Heart left ventricle (tissue), 16 donors: ENCODE results near the gene TENT5C. TPM values are rescaled to one million over a fixed set of nuclear protein-coding genes. Genes with fewer than 3 reads are reported as not detected.

Experiments used
- ATAC-seq, 4 donors: fragments of 200-7000 bp; cut with Tn5 transposase; one replicate each; pipeline ENCODE4 v1.9.1; 2020 to 2022; ENCODE audit warnings: moderate library complexity in 4 of 4, mild to moderate bottlenecking in 3 of 4, moderate number of reproducible peaks in 1 of 4
- DNase-seq, 5 donors: peaks; one replicate each; pipeline ENCODE4 v3.0.0-alpha.2; 2020
- H3K27ac ChIP-seq, 12 donors: fragments of 200-600 bp; sonication (generic) in 4 of 12; one replicate each; pipeline versions ENCODE4 v1.5.0 to v1.8.0; 2016 to 2022; ENCODE audit warnings: mild to moderate bottlenecking in 2 of 12
- H3K27me3 ChIP-seq, 9 donors: fragments of 200-600 bp; sonication (generic) in 2 of 9; one replicate each; pipeline versions ENCODE4 v1.5.1 to v1.8.0; 2016 to 2022; ENCODE audit warnings: mild to moderate bottlenecking in 3 of 9
- H3K36me3 ChIP-seq, 9 donors: fragments of 200-600 bp; sonication (generic) in 2 of 9; one replicate each; pipeline versions ENCODE4 v1.5.0 to v1.8.0; 2018 to 2022; ENCODE audit warnings: mild to moderate bottlenecking in 2 of 9
- H3K4me1 ChIP-seq, 12 donors: fragments of 200-600 bp; sonication (generic) in 4 of 12; one replicate each; pipeline versions ENCODE4 v1.5.0 to v1.8.0; 2016 to 2022; ENCODE audit warnings: mild to moderate bottlenecking in 3 of 12
- H3K4me3 ChIP-seq, 12 donors: fragments of 200-600 bp; sonication (generic) in 4 of 12; one replicate each; pipeline versions ENCODE4 v1.5.0 to v1.8.0; 2017 to 2022; ENCODE audit warnings: mild to moderate bottlenecking in 9 of 12, moderate library complexity in 4 of 12
- H3K9me3 ChIP-seq, 12 donors: fragments of 200-600 bp; sonication (generic) in 4 of 12; one replicate each; pipeline versions ENCODE4 v1.5.0 to v1.8.0; 2016 to 2022; ENCODE audit warnings: mild to moderate bottlenecking in 1 of 12
- POLR2A ChIP-seq, 2 donors: fragments of 450-650 bp; IDR thresholded peaks; one replicate each; pipeline ENCODE4 v1.6.1; 2017; ENCODE audit warnings: antibody characterized with exemption in 2 of 2, mild to moderate bottlenecking in 2 of 2, moderate library complexity in 2 of 2
- WGBS, 4 donors: extraction: QIAGEN DNeasy Blood & Tissue Kit in 2 of 4; methylation state at CpG; one replicate each; pipeline versions ENCODE4 v1.1.5 to v1.1.7; 2013 to 2018; 5-methylcytosine and 5-hydroxymethylcytosine counted together
- intact Hi-C, 10 donors: fragments of 100-400 bp; cut with DNase I; formaldehyde crosslinking; loops; one replicate each; pipeline versions ENCODE4 v1.11.1 to v1.14.2; 2022
- polyA plus RNA-seq, 2 donors: library from polyadenylated mRNA; stranded (reverse); fragments of 200-250 nt; gene quantifications; one replicate each; pipeline ENCODE4 v1.2.3, GENCODE V29; 2013
- total RNA-seq, 9 donors: library from RNA; depleted of rRNA in 2 of 9; stranded (reverse); fragments of >200 nt in 2 of 9; fragmentation: NEBNext Ultra II Directional in 3 of 9; extraction: Animal tissue kit (Norgen Biotek cat#: 25700) in 3 of 9; gene quantifications; one replicate each; pipeline versions ENCODE4 v1.1.0 to v1.2.4, GENCODE V29; 2016 to 2023
- TF ChIP-seq, protein P1 (sequence below), 12 donors: fragments of 200-600 bp; sonication (generic) in 4 of 12; IDR thresholded peaks; one replicate each; pipeline versions ENCODE4 v1.5.0 to v1.8.0; 2018 to 2022; ENCODE audit warnings: antibody characterized with exemption in 12 of 12, mild to moderate bottlenecking in 5 of 12
- donor health status: ischemic (EF 13 %, LVEDD 7.1; RV severe dilation, severe dysfunction).
- donor health status: healthy with polysubstance abuse.
- donor health status: DM: no; HTN: yes; CAD: no.
- donor health status: DM: no; HTN: no; CAD: no.
- donor health status: ischemic (EF 25% LVEDD 6.9; RV normal size, moderate dysfunction).
- donor health status: ischemic (EF 25% LVEDD 5.7; RV mildly dilated, moderate dysfunction).
- donor health status: healthy.
- donor health status: DM: yes; HTN: yes; CAD: no.
- donor health status: ischemic (EF 35%, LVEDD 5.7; RV mildly dilated, moderate dysfunction).
- donor health status: nonischemic (EF 11% LVEDD 7.7; RV severe dilation, severe dysfunction).
- donor health status: DM: yes; HTN: yes; CAD: no.
- donor health status: PGD.
- donor health status: ischemic (EF 29% LVEDD 5.4; RV normal size, mild dysfunction).
- donor health status: nonischemic (EF 23%, LVEDD 6.1; RV moderate dilation, normal function).

TENT5C gene
- total and polyA plus RNA-seq, 11 donors = 3.7 to 21.6 (median 14.5) TPM

DNA sequence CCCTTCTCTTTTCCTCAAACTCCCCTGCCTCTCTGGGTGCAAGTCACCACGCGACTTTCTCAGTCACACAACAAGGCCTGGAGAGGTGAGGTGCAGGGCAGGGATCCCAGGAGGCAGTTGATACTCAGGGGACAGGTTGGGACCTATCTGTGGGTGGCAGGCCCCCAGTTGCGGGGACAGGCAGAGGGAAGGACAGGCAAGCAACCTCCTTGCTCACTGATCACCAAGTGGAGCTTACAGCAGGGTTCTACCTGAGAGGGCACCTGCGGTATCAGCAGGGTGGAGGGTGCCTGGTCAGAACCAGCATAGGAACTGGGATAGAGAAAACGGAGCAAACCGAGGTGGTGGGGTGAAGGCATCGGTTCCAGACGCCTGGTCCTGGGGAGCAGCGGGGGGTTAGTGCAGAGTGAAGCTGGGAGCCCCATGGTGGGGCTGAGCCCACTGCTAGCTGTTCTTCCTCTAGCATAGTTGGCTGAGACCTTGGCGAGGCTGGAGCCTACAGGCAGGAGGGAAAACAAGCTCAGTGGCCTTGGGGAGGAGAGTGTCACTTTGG lies 24.4 kb upstream of the TENT5C start:
- no peak for TF ChIP-seq POLR2A (IDR thresholded peaks at IDR 0.05)
- TF ChIP-seq, protein P1, sequence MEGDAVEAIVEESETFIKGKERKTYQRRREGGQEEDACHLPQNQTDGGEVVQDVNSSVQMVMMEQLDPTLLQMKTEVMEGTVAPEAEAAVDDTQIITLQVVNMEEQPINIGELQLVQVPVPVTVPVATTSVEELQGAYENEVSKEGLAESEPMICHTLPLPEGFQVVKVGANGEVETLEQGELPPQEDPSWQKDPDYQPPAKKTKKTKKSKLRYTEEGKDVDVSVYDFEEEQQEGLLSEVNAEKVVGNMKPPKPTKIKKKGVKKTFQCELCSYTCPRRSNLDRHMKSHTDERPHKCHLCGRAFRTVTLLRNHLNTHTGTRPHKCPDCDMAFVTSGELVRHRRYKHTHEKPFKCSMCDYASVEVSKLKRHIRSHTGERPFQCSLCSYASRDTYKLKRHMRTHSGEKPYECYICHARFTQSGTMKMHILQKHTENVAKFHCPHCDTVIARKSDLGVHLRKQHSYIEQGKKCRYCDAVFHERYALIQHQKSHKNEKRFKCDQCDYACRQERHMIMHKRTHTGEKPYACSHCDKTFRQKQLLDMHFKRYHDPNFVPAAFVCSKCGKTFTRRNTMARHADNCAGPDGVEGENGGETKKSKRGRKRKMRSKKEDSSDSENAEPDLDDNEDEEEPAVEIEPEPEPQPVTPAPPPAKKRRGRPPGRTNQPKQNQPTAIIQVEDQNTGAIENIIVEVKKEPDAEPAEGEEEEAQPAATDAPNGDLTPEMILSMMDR (IDR thresholded peaks at IDR 0.05) = no peak
- WGBS, 4 donors = 76 to 89% (median 84%) methylated on average over 10 of the region's 10 CpGs
- Histone ChIP-seq H3K27ac (no peak overlapping the region), H3K9me3 (no peaks in the 10 kb centered on the region), H3K27me3 (no peaks in the 10 kb centered on the region), H3K4me3 (no peak overlapping the region), H3K4me1 (peaks cover 0 to 6% (median 0%) of the 10 kb centered on the region in 12 donors), H3K36me3 (no peaks in the 10 kb centered on the region)
- intact Hi-C loops = no loop called here
- DNase-seq (no peak), ATAC-seq (no peak)

GRCh38 chr1:117582451-117582850 lies 23.4 kb upstream of the TENT5C start:
- 49 to 100% (median 65%) methylated on average over 1 to 3 of the region's 3 CpGs for WGBS, 4 donors
- TF ChIP-seq, protein P1 (IDR thresholded peaks at IDR 0.05) = no peak
- no peak for TF ChIP-seq POLR2A (IDR thresholded peaks at IDR 0.05)
- H3K9me3 ChIP-seq = no peaks in the 10 kb centered on the region
- no peak overlapping the region for H3K27ac ChIP-seq
- ATAC-seq (no peak), DNase-seq (no peak)
- no peak overlapping the region for H3K4me3 ChIP-seq
- H3K27me3 ChIP-seq = no peaks in the 10 kb centered on the region
- H3K36me3 ChIP-seq = no peaks in the 10 kb centered on the region
- H3K4me1 ChIP-seq = peaks cover 0 to 6% (median 0%) of the 10 kb centered on the region in 12 donors
- intact Hi-C loops = no loop called here

DNA sequence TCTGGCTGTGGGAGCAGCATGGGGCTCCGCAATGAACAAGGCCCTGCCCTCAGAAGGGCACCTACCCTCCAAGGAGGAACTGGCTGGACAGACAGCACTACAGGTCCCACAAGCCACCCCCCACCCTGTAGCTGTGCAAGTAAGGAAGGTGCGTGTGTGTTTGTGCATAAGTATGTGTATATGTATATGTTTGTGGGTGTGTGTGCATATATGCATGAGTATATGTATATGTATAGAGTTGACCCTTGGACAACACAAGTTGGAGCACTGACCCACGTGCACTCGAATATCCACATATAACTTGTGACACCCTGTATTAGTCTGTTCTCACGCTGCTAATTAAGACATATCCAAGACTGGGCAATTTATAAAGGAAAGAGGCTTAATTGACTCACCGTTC lies 22.6 kb upstream of the TENT5C start:
- no peaks in the 10 kb centered on the region for H3K9me3 ChIP-seq
- WGBS, 4 donors = 94 to 96% (median 95%) methylated on average over 6 of the region's 6 CpGs
- ATAC-seq (no peak), DNase-seq (no peak)
- H3K36me3 ChIP-seq = no peaks in the 10 kb centered on the region
- intact Hi-C loops = no loop called here
- no peaks in the 10 kb centered on the region for H3K27me3 ChIP-seq
- H3K4me1 ChIP-seq = peaks cover 0 to 6% (median 0%) of the 10 kb centered on the region in 12 donors
- no peak overlapping the region for H3K4me3 ChIP-seq
- TF ChIP-seq POLR2A (IDR thresholded peaks at IDR 0.05) = no peak
- TF ChIP-seq, protein P1 (IDR thresholded peaks at IDR 0.05) = no peak
- H3K27ac ChIP-seq = no peak overlapping the region

GRCh38 chr1:117584181-117584580 lies 21.7 kb upstream of the TENT5C start:
- 92 to 94% (median 93%) methylated on average over 6 of the region's 6 CpGs for WGBS, 4 donors
- no peak for DNase-seq
- Histone ChIP-seq H3K4me3 (no peak overlapping the region), H3K9me3 (no peaks in the 10 kb centered on the region), H3K36me3 (no peaks in the 10 kb centered on the region), H3K27me3 (no peaks in the 10 kb centered on the region), H3K4me1 (peaks cover 0 to 6% (median 0%) of the 10 kb centered on the region in 12 donors), H3K27ac (no peak overlapping the region)
- intact Hi-C loops = no loop called here
- no peak for TF ChIP-seq POLR2A (IDR thresholded peaks at IDR 0.05)
- TF ChIP-seq, protein P1 (IDR thresholded peaks at IDR 0.05) = no peak
- ATAC-seq = no peak
